NCI-H226 (cell line): ENCODE results near the gene AGL.
A peak's percentile ranks its signal among the peaks of the same experiment; 100 is the strongest.
"Not testable (repeated sequence)": the region's sequence is repeated elsewhere in the genome, so short reads cannot be mapped to it uniquely, and the experiment has no call there.

ENCODE experiments used
- DNase-seq: peaks from one replicate; pipeline ENCODE4 v3.0.0-alpha.2; 2015

AGL gene

DNA sequence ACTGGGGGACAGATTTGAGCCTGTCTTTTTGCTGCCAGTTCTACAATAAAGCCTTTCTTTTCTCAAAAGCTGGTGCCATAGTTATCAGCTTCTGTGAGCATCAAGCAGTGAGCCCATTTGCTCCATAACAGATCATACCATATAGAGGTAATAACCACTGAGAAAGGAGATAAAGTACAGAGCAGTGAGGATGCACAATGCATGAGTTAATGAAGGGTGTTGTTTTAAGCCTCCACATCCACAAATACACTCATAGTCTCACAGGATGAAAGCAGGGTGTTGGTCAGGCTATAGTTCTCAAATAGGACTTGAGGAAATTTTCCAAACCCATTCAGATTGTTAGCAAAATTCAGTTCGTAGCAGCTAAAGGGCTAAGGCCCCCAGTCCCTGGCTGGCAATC is 94.0 kb downstream of the AGL start:
- no peak for DNase-seq

DNA sequence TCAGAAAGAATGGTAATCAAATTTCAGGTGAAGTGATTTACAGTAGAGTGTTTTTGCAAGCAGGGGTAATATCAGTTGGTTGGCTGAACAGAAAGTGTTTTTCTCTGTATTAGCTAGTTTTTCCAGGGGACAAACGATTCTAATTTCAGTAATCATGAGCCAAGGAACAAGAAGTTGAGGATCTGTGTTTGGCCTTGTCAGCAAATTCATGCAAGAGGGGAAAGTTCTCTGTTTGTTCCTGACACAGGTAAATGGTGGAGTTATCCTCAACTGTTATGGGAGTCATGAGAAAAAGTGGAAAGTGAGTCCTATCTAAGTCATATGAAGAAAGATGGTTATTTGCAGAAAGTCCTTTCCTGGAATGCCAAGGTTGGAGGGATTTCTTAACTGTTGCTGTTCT is 95.0 kb downstream of the AGL start:
- no peak for DNase-seq

DNA sequence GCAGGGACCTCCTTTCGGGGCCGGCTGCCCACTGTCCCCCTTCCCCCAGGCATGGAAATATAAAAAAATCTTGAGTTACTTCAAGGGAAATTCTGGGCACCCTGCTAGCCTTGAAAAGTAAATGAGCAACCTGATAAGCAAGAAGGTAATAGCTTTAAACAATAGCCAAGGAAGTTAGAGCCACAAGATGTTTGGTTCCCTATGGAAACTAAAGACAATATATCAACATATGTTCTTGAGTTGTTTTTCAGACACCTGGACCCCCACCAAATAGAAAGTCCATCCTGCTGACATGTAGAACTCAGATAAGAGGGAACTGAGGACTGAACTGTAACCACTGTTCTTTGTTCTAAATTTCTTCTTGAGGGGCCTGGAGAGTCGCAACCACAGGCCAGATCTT is 100.3 kb downstream of the AGL start:
- DNase-seq: no peak

DNA sequence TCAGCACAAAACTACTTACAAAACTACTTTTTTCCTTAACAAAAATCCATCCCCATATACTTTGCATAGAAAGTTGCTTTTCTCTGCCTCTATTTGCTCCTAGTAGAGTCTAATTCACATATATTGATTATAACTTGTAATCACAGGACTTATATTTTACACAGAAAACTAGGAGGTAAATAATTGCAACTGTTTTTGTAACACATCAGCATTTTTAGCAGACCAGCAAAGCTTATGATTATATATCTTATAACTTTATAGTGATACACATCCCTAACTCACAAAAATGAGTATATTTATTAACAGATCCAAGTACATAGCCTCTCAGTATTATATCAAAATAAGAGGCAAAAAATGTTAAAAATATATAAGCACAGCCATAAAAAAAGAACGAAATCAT is 102.4 kb downstream of the AGL start:
- DNase-seq: no peak

DNA sequence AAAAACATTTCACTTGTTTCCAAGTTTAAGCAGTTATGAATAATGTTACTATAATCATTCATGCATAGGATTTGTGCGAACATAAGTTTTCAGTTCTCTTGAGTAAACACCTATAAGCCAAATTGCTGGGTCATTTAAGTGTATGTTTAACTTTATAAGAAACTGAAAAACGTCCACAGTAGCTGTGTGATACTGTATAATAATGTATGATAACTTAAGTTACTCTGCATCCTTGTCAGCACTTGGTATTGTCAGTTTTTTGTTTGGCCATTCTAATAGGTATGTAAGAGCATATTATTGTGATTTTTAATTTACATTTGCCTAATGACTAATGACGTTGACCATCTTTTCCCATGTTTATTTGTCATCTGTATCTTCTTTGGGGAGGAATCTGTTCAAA is 105.2 kb downstream of the AGL start:
- no peak for DNase-seq

DNA sequence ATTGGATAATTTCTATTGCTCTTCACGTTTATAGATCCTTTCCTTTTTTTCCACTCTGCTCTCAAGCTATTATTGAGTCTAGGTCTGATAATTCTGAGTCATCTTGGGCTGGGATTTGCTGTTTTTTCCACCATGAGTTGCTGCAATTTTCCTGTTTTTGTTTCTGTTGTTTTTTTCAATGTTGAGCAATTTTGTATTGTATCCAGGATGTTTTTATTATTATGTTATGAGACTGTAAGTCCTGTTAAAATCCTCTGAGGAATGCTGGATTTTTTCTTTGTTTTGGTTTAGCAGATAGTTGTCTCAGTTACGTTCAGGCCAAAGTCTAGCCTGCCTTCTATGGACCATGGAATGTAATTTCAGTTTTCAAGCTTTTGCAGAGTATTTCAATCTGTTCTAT is 106.6 kb downstream of the AGL start:
- DNase-seq: no peak

DNA sequence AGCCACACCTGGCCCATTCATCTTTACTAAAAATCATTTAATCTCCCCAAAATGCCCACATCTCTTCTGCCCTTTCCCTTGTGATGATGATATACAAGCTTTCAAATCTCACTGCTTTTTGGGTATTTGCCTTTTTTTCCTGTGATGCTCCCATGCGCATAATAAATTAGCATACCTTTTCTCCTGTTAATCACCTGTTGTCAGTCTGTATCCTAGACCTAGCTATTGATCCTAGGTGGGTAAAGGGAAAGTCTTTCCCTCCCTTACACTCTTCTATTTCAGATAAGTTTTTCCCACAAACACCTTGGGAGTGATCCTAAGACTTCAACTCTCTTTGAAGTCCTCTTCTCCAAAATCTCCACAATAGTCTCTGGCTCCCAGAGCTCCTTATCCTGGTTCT is 107.7 kb downstream of the AGL start:
- DNase-seq: no peak

DNA sequence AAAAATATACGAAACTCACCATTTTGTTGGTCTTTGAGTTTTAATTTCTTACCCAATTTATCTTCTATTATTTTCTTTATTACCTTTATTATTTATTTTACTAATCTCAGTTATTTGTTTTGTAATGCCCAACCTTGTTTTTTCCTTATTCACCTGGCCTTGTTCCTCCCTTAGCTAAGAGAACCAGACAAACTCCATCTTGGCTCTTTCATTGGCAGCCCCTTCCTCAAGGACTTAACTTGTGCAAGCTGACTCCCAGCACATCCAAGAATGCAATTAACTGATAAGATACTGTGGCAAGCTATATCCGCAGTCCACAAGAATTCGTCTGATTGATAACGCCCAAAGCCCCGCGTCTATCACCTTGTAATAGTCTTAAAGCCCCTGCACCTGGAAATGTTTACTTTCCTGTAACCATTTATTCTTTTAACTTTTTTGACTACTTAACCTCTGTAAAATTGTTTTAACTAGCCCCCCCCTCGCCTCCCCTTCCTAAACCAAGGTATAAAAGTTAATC is 109.1 kb downstream of the AGL start:
- not testable (repeated sequence) for DNase-seq

DNA sequence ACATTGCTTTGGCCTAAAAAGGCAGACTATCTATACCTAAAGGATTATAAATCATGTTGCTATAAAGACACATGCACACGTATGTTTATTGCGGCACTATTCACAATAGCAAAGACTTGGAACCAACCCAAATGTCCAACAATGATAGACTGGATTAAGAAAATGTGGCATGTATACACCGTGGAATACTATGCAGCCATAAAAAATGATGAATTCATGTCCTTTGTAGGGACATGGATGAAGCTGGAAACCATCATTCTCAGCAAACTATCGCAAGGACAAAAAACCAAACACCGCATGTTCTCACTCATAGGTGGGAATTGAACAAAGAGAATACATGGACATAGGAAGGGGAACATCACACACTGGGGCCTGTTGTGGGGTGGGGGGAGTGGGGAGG is 110.1 kb downstream of the AGL start:
- not testable (repeated sequence) for DNase-seq

DNA sequence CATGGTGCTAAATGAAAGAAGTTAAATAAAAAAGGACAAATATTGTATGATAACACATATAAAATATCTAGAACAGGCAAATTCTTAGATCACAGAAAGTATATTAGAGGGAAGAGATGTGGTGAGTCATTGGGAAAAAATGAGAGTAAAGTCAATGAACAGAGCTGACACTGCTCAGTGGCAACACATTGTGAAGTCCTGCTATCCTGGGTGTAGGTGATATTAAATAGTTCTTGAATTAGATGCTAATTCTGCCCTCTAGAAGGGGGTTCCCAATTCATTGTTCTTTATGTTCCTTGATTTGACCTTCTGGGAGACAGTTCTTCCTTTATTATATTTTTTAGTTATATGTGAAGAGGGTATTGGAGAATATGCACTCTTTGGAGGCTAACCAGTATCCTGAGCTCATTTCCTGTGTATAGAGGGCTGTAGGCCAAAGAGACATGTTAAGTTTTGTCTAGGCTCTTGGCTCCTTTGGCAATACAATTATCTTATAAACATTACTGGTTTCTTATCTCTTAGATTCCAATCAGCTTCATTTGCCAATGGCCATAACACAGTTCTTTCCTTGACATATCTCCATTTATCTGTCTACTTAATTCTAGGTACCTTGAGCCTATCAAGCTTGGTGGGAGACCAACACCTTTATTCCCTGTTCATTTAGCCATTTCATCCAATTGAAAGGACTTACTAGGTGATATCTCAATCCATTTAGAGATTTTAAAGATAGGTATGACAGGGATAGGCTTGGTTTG is 113.1 kb downstream of the AGL start:
- DNase-seq: peak; percentile 60

DNA sequence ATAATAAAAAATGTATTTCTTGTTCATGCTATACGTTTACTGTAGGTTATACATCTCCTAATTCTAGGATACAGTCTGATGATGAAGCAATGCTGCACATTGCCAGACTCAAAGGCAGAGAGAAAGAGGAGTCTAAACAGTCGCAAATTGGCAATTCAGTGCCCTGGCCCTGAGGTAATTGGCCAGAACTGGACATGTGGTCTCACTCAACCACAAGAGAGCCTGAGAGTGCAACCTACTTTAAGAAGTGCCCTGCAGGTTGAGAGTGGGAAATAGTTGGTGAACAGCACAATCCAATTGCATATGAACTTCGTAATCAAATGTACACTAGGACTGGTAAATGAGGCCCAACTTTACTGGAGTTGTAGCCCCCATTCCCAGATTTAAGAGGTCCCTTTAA is 114.6 kb downstream of the AGL start:
- DNase-seq: no peak

DNA sequence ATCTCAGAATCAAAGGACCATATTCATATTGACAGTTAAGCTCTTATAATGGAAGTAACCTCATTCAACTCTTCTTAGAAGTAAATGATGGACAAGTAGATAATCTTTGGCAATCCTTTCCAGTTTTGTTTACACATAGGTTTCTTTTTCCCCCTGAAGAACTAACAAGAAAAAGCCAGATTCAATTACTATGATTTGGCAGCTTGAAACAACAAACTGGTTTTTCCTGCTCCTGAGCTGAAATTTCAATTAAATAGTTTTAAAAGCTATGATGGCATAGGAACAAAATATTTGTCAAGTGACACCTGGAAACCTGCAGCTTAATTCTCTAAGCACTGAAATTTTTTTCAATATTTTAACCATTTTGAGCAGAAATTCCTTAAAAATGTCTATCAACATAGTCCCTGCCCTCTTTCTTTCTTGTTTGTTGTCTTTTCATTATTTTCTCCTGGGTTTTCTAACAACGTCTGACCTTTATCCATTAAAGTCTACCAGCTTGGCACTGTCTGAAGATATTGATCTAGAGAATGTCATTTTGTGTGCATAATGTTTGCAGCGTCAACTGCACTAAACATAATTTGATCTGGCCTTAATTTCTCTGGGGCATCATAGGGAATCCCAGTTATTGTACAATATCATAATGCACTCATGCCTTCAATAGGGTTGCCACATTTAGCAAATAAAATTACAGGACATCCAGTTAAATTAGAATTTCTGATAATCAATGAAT is 115.7 kb downstream of the AGL start:
- no peak for DNase-seq

DNA sequence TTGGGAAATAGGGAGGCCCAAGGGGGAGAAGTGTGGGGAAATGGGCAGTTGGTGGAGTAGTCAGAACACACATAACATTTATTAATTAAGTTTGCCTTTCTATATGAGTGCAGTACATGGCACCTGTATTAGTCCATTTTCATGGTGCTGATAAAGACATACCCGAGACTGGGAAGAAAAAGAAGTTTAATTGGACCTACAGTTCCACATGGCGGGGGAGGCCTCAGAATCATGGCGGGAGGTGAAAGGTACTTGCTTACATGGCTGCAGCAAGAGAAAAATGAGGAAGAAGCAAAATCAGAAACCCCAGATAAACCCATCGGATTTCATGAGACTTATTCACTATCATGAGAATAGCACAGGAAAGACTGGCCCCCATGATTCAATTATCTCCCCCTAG is 118.1 kb downstream of the AGL start:
- DNase-seq: no peak

DNA sequence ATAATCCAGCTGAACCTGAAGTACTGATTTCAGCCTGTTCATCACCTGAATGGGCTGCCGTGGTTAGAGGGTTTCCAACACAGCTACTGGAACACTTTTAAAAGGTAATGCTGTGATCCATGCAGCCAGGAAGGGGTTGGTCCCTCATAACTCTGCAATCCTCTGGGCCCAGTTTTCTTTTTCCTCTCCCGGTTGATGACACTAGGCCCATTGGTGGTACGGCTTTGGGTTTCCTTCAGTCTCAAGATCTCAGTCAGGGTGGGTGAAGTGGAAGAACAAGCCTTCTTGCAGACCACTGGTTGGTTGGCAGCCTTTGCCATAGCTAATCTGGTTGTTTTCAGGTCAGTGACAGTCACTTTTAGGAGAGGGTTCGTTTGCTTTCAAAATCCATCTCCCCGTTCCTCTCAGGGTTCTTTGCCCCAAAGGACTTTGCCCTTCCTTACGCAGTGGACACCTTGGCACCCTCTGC is 119.1 kb downstream of the AGL start:
- no peak for DNase-seq

DNA sequence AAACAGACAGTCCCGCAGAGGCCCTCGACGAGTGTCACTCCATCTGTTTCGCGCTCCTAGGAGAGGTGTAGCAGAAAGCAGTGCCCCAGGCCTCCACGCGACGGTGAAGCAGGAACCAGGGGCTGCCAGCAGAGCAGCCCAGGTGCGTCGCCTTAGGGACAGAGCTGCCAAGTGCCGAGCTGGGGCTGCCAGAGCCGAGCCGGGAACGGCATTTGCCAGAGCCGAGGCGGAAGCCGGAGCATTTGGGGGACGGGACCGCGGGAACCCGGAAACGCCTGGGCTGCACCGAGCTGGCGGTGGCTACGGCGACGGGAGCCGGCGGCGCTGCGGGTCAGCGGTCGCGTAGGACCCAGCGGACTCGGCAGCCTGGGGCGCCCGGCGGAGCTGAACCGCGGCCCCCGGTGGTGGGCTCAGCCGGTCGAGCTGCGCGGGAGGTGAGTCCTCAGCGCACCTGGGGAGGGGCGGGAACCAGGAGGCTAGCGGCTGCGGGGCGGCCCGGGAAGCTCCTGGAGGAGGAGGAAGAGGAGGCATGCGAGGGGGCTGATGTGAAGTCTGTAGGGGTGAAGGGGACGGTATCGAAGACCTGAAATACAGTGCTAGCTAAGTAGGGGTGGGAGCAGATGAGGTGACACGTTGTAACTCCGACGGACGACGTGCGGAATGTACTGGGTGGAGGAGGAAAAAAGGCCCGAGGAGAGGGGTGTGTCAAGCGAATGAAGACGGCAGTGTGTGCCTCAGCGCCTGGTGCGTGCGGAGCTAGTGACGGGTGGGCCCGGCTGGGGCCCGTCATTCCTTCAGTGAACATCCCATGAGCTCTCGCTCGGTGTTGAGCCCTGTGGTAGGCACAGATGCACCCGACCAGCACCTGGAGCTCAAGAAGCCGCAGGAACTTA is 119.8 kb downstream of the AGL start, which contains the start of gene SLC35A3:
Gene SLC35A3, plus strand, starts transcription at position 268 of the 893 bp plus-strand sequence. CDS start 23,559 bp downstream, outside the sequence.
- DNase-seq: peak; percentile 59

DNA sequence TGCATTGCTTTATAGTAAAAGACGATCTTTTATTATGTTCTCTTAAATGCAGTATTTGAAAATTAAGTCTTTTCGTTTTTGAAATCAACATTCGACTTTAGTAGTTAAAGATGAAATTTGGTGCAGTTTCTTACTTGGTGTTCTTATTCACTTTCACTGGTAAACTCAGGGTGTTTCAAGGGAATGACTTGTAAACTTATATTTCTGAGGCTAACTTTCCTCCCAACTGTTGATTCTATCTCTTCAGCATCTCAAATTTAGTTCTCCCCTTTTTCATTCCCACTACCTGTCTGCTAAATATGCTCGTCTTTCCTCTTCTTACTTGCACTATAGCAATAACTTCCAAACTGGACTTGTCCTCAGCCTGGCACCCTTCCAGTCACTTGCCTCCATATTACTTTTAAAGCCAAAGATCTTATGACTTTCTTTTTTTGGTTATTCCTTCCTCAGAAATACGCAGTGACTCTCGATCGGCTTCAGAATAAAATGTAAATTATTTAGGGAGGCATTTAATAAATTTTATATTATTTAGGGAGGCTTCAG is 120.6 kb downstream of the AGL start:
- DNase-seq: no peak

DNA sequence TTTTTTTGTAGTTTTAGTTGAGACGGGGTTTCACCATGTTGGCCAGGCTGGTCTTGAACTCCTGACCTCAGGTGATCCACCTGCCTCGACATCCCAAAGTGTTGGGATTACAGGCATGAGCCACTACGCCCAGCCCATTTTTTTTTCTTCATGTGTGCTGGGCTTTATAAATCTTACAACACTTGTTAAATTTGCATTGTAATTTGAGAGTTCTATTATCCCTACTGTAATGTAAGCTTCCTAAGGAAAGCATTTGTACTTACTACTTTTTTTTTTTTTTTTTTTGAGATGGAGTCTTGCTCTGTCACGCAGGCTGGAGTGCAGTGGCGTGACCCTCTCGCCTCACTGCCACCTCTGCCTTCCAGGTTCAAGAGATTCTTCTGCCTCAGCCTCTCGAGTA is 121.9 kb downstream of the AGL start:
- not testable (repeated sequence) for DNase-seq
